GM18526 (cell line): ENCODE results near the gene PINLYP.

Experiments used
- POLR2A ChIP-seq: IDR thresholded peaks from 3 replicates; pipeline ENCODE4 v1.6.1; 2011; ENCODE audit not compliant: insufficient read length; ENCODE audit errors: extremely low read depth

Gene PINLYP

DNA sequence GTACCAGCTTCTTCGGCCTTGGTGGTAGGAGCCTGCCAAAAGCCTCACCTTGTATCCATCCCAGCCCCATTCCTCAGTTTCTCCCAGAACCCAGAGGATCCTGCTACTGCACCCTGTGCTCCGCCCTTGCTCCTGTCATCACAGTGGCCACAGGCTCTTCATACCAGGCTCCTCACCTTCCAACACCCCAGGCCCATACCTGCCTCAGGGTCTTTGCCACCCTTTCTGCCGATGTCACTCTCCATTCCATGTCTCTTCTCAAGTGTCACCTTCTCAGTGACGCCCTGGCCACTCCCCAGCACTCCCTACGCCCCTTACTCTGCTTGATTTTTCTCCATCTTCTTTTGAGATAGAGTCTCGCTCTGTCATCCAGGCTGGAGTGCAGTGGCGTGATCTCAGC, 34.3 kb downstream of the PINLYP start:
- TF ChIP-seq POLR2A = no peak

DNA sequence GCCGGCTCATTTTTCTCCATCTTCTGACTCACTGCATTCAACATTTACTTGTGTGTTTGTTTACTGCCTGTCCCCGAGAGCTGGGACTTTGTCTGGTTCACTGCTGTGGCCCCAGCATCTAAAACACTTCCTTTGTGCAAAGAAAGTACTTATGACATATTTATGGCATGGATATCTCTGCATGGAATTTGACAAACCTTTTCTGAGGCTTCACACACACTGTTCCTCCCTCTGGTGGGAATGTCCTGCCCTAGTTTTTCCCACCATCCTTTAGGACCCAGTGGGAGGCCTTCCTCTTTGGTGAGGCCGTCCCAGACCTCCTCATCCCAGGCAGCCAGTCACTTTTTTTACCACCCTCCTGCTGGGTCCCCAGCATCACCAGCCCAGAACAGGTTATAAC, 34.9 kb downstream of the PINLYP start:
- no peak for TF ChIP-seq POLR2A

DNA sequence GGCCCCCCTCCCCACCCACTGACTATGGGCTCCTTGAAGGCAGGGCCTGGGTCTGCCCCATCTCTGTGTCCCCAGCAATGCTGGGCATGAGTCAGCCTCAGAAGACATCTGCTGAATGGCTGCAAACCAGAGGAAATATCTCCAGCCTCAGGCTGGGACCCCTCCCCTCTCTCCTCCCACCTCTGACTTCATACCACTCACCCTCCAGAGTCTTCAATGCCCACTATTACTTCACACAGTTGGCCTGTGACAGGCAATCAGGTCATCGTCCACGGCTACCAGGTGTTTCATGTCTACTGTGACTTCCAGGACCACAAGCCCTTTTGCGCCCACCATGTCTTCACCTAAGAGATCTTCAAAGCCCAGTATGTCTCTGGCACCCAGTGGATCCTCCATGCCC, 36.2 kb downstream of the PINLYP start, which contains the start of gene SRRM5:
TSS of gene SRRM5 (plus strand) at position 301 of the 400 bp plus-strand sequence. CDS start at position 335, 34 bp downstream.
- no peak for TF ChIP-seq POLR2A

DNA sequence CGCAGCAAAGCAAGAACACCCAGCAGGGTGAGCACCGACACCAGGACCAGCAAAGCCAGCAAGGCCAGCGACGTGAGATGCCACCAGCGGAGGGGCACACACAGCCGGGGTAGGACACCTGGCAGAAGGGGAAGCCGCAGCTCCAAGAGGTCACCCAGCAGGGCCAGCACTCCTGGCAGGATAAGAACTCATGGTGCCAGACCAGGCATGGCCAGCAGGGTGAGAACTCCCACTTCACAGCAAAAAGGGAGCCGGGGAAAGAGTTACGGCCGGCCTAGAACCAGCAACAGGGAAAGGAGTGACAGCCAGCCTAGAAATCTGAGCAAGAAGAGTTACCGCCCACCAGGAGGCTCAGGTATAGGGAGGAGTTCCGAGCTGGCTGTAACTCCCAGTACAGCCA, 36.8 kb downstream of the PINLYP start:
- TF ChIP-seq POLR2A = no peak

DNA sequence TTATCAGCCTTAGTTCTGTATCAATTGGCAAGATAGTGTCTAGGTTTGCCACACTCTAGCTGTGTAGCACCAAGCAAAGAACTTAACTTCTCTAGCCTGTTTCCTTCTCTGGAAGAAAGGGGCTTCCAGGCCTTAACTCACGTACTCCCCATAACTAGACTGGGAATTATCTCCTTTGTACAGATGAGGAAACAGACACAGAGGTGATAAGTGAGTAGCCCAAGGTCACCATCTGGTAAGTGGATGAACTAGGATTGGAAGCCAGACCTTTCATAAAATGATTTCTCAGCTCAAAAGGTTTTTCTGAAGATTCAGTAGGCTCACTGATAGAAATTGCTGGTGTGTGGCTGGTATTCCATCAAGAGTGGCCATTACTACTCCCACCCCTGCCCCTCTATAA, 40.7 kb downstream of the PINLYP start:
- TF ChIP-seq POLR2A = no peak

DNA sequence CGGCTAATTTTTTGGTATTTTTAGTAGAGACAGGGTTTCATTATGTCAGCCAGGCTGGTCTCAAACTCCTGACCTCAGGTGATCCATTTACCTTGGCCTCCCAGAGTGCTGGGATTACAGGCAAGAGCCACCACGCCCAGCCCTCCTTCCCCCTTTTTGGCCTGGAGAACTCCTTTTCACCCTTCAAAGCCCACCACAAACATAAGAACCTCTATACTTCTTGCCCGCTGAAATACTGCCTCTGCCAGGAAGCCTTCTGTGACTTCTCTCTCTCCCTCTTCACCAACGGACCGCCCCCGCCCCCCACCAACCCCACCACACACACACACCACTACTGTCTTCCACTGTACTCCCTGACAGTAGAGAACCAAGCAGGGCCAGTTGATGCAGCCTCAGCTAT, 41.4 kb downstream of the PINLYP start:
- no peak for TF ChIP-seq POLR2A

DNA sequence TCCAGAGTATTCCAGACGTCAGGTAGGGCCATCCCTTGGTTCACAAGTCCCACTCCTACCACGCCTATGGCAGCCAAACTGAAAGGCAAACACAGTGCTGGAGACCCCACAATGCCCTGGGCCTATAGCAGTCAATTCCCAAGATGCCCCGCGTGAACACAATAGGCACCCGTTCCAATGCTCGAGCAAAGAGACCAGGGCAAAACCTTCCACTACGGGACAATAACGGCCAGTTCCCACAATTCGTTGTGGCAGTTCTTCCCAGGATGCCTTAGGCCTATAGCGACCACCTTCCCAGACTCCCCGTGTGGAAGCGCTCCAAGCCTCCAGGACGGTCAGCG, 43.3 kb downstream of the PINLYP start:
- TF ChIP-seq POLR2A = no peak

DNA sequence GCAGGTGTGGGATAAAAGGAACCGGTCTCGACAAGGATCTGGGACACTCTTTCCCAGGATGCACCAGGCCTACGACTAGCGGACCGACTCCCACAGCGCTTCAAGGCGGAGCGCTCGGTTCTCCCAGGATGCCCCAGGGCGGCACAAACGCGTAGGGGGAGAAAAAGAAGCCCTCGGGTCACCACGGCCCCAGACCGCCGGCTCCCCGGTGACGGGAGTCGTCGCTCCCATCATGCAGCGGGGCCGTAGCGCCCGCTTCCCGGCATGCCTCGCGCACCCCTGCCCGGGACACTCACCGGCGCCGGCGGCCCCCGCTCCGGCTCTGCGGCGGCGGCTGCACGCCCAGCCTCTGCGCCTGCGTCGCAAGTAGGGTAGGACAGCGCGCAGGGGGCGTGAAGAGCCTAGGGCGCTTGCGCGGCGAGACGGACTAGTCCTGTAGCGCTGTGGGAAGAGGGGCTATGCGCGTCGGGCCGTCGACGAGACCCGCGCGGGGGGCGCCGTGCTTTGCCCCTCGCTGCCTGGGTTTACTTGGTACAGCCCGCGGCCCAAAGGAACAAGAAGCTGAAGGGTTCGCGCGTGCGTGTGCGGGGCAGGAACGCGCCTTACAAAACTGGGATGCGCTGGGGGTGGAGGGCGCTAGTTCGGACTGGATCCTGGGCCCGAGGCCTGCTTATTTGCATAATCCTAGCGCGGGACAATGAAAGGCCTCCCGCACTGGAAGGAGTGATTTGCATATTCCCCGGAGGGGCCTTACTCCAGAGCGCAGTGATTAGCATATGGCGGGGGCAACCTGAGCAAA, 43.9 kb downstream of the PINLYP start, which contains the start of gene ZNF428:
TSS of gene ZNF428 (minus strand) at position 368 of the 799 bp plus-strand sequence. CDS start 5,325 bp downstream, outside the sequence.
- TF ChIP-seq POLR2A = peak; percentile 82

DNA sequence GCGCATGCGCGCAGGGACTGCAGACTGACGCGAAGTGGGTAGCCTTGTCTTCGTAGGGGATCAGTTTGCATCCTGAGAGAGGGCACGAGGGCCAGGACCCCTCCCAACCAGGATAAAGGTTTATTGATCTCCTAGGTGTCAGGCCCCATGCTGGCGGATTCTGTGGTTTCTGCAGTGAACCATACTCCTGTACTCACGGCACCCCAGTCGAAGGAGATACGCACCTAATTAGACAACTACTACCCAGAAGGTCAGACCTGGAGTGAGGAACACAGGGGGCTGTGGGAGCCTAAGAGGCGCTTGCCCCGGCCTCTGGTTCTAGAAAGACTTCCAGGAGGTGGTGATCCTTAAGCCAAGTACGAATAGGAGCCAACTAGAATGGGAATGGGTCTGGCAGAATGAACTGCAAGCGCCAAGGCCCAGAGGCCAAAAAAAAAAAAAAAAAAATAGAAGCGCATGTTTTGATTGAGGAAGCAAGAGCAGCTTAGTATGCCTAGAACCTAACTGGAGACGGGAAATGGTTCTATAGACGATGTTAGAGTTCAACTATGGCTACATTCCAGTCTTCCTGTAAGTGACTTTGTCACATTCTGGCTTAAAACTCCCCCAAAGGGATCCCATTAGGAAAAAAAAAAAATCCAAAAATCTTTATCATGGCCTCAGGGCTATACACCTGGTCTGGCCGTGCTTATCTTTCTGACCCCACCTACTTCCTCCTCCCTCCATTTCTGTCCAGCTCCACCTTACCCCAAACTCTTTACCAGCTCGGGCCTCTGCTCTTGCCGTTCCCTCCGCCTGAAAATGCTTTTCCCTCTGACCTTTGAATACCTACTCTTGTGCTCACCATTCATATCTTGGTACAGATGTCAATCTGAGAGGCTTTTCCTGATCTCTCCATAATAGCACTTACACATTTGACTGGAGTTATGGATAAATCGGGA, 44.7 kb downstream of the PINLYP start:
- TF ChIP-seq POLR2A = no peak

DNA sequence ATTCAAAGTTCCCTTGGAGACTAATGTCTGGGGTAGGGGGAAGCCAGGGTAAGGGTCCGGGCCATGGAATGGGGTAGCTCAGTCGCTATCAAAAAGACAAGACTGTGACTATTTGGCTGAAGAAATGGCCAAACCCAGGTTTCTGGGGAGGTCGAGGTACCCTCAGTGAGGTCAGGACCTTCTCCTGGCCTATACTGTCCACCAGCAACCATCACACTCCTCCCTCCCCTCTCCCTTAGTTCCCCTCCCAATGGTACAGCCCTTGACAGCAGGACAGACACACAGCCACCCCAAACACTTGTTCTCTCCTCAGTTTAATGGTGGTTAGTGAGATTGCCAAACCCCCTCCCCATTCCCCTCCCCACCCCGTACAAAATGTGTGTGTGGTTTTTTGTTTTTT, 46.5 kb downstream of the PINLYP start:
- no peak for TF ChIP-seq POLR2A

DNA sequence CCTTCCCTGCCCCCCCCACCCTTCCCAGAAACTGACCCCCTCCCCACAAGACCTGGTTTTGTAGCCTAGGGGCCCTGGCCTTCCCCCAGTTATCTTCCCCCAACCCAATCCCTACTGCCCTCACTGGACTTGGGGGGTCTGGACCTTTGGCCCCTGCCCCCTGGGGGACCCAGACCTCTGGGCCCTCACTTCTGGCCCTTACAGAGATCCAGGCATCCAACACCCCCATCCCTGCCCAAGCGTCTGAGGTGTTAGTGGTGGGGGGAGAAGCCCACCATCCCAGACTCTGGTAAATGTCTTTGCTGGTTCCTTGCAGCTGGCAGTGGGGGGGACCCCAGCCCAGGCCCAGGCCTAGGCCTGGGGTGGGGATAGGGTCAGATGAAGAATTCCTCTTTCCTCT, 47.4 kb downstream of the PINLYP start:
- TF ChIP-seq POLR2A = no peak

DNA sequence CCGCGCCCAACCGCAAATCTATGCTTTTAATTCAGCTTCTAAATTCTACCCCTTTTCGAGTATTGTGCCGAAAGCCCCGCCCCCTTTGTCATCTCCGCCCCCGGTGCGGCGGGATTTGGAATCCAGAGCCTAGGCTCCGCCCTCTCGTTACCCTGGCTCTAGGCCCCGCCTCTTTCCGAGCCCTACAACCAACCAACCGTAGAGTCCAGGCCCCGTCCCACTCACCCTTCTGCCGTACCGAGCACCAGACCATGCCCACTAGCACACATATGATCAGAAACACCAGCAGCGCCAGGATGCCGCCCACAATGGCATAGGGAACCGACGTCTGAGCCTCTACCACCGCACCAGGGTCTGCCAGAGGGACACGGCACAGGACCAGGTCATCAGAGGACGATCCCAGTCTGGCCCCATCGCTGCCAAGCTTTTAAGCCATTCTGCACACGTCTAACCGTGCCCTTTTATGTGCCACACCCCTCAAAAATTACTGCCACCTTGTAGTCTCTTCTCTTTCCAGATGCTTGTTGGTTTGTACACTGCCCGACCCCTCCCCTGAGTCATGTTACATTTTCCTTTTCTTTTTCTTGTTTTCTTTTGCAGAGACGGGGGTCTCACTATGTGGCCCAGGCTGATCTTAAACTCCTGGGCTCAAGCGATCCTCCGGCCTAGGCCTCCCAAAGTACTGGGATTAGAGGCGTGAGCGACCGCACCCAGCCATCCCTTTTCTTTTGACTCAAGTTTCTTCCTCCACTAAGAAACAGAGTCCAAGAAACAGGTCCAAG, 48.5 kb downstream of the PINLYP start:
- no peak for TF ChIP-seq POLR2A

DNA sequence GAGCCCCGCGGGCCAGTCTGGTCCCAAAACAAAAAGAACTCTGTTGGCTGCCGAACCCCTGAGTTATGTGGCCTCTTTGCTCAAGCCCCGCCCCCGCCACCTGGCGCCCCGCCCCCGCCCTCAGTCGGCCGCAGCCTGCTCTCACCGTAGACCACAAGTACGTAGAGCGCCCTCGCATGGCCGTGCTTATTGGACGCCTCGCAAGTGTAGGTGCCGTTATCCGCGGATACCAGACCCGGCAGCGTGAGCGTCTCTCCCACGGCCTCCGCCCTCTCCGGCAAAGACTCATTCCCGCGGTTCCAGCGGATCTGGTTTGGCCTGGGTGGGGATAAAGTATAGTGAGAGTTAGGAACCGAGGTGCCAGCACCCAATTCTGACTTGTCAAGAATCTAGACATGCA, 49.3 kb downstream of the PINLYP start:
- TF ChIP-seq POLR2A = no peak

DNA sequence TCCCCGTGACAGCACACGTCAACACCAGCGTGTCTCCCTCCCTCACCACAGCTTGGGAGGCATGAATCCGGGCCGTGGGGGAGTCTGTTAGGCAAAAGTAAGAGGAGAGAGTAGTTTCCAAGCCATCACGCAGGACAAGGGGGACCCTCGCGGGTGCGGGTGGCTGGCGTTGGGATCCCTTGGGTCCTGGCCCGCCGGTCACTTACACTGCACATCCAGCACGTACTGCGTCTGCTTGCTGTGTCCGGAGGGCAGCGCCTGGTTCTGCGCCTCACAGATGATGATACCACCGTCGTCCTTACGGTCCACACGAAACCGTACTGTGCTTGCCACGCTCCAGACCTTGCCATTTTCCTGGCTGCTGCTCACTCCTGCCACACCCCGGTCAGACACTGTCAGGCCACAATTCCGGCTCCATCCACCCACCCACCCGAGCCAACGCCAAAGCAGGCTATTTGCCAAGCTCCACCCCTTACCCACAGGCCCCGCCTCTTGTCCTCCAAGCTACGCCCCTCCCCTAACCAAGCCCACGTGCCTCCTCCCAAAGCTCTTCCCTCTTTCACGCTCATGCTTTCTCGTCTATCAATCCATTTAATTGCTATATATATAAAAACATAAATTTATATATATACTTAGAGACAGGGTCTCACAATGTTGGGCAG, 50.4 kb downstream of the PINLYP start:
- no peak for TF ChIP-seq POLR2A

DNA sequence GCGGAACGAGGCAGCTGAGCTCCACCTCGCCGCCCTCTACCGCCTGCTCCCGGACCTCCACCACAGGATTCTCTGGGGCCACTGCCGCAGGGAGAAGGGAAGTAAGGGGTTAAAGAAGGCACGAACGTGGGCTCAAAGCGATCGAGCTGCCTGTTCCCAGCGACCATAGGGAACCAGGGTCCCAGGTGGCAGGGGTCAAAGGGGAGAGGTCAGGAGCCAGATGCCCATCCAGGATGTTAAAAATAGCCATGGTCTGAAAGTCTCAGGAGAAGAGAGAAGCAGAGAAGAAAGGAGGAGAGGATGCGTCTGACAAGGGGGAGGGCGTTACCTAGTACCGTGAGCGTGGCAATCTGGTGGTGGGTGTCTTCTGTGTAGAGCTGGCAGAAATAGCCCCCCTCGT, 51.2 kb downstream of the PINLYP start:
- no peak for TF ChIP-seq POLR2A
